Endodermal cell (in vitro differentiated cells): ENCODE data around the gene CD59. TPM values are rescaled to one million over a fixed set of nuclear protein-coding genes. Genes with fewer than 3 reads are reported as not detected.
"Not testable (repeated sequence)": the region's sequence is repeated elsewhere in the genome, so short reads cannot be mapped to it uniquely, and the experiment has no call there.

Experiments used
- DNase-seq: peaks from one replicate; pipeline ENCODE4 v3.0.0-alpha.2; 2017
- H3K27ac ChIP-seq: 2 replicates; pipeline ENCODE4 v1.5.1; 2013; ENCODE audit warnings: mild to moderate bottlenecking, low read depth, low read length, moderate library complexity
- H3K27me3 ChIP-seq: 2 replicates; pipeline ENCODE4 v1.6.1; 2013; ENCODE audit warnings: mild to moderate bottlenecking, low read length, moderate library complexity; ENCODE audit not compliant: insufficient read depth, control insufficient read depth, poor library complexity, severe bottlenecking
- H3K36me3 ChIP-seq: 2 replicates; pipeline ENCODE4 v1.7.0; 2013; ENCODE audit warnings: mild to moderate bottlenecking, low read length, moderate library complexity; ENCODE audit not compliant: control insufficient read depth, insufficient read depth
- H3K4me1 ChIP-seq: one replicate; pipeline ENCODE4 v1.7.0; 2013; ENCODE audit warnings: low read length; ENCODE audit not compliant: control insufficient read depth, insufficient read depth
- H3K4me3 ChIP-seq: 2 replicates; pipeline ENCODE4 v1.5.1; 2013; ENCODE audit warnings: mild to moderate bottlenecking, low read length, moderate library complexity
- H3K9ac ChIP-seq: 2 replicates; pipeline ENCODE4 v1.6.1; 2013; ENCODE audit warnings: mild to moderate bottlenecking, low read length, moderate library complexity; ENCODE audit not compliant: poor library complexity, severe bottlenecking; ENCODE audit errors: extremely low read depth
- H3K9me3 ChIP-seq: 2 replicates; pipeline ENCODE4 v1.6.1; 2013; ENCODE audit warnings: mild to moderate bottlenecking, low read length, moderate library complexity; ENCODE audit not compliant: control insufficient read depth
- H3K27ac Mint-ChIP-seq: 2 replicates; pipeline ENCODE4 v1.8.0; 2020; ENCODE audit warnings: mixed read lengths
- H3K27me3 Mint-ChIP-seq: 2 replicates; pipeline ENCODE4 v1.8.0; 2021; ENCODE audit warnings: mild to moderate bottlenecking, mixed read lengths; ENCODE audit not compliant: insufficient read depth
- H3K36me3 Mint-ChIP-seq: 2 replicates; pipeline ENCODE4 v1.8.0; 2020; ENCODE audit warnings: low read depth, mixed read lengths
- H3K4me1 Mint-ChIP-seq: 2 replicates; pipeline ENCODE4 v1.8.0; 2020; ENCODE audit warnings: mixed read lengths
- H3K4me3 Mint-ChIP-seq: 2 replicates; pipeline ENCODE4 v1.8.0; 2020; ENCODE audit warnings: mild to moderate bottlenecking, moderate library complexity, mixed read lengths
- H3K9me3 Mint-ChIP-seq: 2 replicates; pipeline ENCODE4 v1.8.0; 2020; ENCODE audit warnings: mild to moderate bottlenecking, mixed read lengths
- WGBS, 2 experiments: methylation state at CpG; one replicate each; pipeline versions ENCODE4 v1.1.5 to v1.1.7; 2013; ENCODE audit warnings: missing lambda C conversion rate in 2 of 2, mixed read lengths in 1 of 2; ENCODE audit not compliant: insufficient coverage in 1 of 2, insufficient read length in 1 of 2; 5-methylcytosine and 5-hydroxymethylcytosine counted together
- total RNA-seq, 2 donors: library from RNA; stranded (reverse); fragmentation: NEBNext Ultra II Directional in 1 of 2; extraction: Animal tissue kit (Norgen Biotek cat#: 25700) in 1 of 2; gene quantifications; 2 replicates in 1 of 2; 3 replicates in 1 of 2; pipeline ENCODE4 v1.2.1, GENCODE V29; 2021
- TF ChIP-seq, protein P1 (sequence below): fragments of 200-600 bp; sonication (generic); conservative IDR thresholded peaks from 2 replicates; pipeline ENCODE4 v1.5.0; 2021; ENCODE audit warnings: antibody characterized with exemption, mild to moderate bottlenecking

The CD59 gene
- total RNA-seq, 2 donors from 2014 or later: 111 to 142 TPM

- H3K36me3 ChIP-seq: no peaks in the 10 kb centered on the region
- Mint-ChIP-seq H3K9me3 (peaks cover 12% of the 10 kb centered on the region), H3K27ac (no peak overlapping the region), H3K27me3 (peaks cover 8% of the 10 kb centered on the region), H3K36me3 (no peaks in the 10 kb centered on the region), H3K4me3 (no peak overlapping the region), H3K4me1 (peaks cover 21% of the 10 kb centered on the region)
- peaks cover 6% of the 10 kb centered on the region for H3K4me1 ChIP-seq
- no peaks in the 10 kb centered on the region for H3K27me3 ChIP-seq
- TF ChIP-seq, protein P1, sequence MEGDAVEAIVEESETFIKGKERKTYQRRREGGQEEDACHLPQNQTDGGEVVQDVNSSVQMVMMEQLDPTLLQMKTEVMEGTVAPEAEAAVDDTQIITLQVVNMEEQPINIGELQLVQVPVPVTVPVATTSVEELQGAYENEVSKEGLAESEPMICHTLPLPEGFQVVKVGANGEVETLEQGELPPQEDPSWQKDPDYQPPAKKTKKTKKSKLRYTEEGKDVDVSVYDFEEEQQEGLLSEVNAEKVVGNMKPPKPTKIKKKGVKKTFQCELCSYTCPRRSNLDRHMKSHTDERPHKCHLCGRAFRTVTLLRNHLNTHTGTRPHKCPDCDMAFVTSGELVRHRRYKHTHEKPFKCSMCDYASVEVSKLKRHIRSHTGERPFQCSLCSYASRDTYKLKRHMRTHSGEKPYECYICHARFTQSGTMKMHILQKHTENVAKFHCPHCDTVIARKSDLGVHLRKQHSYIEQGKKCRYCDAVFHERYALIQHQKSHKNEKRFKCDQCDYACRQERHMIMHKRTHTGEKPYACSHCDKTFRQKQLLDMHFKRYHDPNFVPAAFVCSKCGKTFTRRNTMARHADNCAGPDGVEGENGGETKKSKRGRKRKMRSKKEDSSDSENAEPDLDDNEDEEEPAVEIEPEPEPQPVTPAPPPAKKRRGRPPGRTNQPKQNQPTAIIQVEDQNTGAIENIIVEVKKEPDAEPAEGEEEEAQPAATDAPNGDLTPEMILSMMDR: no peak
- H3K9me3 ChIP-seq: no peaks in the 10 kb centered on the region
- DNase-seq: peak; percentile 26
- 86 to 93% methylated on average over 1 to 3 of the region's 3 CpGs for WGBS, 2 experiments
- no peak overlapping the region for H3K4me3 ChIP-seq
- no peak overlapping the region for H3K9ac ChIP-seq
- H3K27ac ChIP-seq: no peak overlapping the region
Measured at GRCh38 chr11:33682019-33682418, 54.2 kb downstream of the CD59 start.

GRCh38 chr11:33678616-33679015 lies 57.6 kb downstream of the CD59 start:
- peaks cover 15% of the 10 kb centered on the region for H3K4me1 Mint-ChIP-seq
- H3K9me3 ChIP-seq, DNase-seq, H3K9ac ChIP-seq, H3K36me3 ChIP-seq, H3K27me3 ChIP-seq, H3K4me1 ChIP-seq, H3K27ac Mint-ChIP-seq, H3K36me3 Mint-ChIP-seq, H3K4me3 ChIP-seq, H3K27me3 Mint-ChIP-seq, H3K27ac ChIP-seq, H3K4me3 Mint-ChIP-seq: not testable (repeated sequence)
- WGBS, 2 experiments: 78 to 100% methylated on average over 1 of the region's 1 CpG
- H3K9me3 Mint-ChIP-seq: peaks cover 12% of the 10 kb centered on the region

DNA sequence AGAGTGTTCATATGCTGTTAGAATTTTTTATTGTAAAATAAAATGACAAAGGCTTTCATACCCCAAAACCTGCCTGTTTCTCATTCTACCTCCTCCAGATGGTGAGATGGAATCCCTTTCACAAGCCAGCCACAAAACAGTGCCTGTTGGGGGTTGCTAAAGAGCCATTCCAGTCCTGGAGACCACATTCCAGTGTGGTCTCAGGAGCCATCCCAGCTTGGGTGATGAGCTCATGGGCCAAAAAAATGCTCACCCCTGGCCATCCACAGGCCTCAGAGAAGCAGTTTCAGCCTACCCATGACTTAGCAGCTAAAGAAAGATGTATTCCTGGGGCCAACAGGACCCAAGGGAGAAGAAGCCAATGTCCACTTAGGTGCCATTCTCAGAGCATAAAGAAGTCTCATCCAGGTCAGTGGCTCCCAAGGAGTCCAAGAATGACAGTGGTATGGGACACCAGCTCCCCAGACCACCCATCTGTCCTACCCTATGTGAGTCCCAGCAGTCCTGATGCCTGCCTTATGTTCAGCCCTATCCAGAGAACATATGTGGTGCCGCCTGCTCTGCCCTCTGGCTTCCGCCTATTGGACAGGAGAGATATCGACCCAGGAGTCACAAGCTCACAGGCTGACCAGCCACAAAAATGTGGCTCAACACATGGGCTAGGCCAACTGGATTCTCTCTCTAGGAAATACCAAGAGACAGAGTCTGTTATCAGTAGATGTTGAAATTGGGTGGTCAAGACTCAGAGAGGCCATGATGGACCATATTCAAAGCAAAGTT lies 62.0 kb downstream of the CD59 start:
- H3K27me3 ChIP-seq: no peaks in the 10 kb centered on the region
- Mint-ChIP-seq H3K9me3 (peaks cover 12% of the 10 kb centered on the region), H3K4me3 (no peak overlapping the region), H3K4me1 (no peaks in the 10 kb centered on the region), H3K27me3 (peaks cover 8% of the 10 kb centered on the region), H3K27ac (no peak overlapping the region), H3K36me3 (no peaks in the 10 kb centered on the region)
- H3K4me1 ChIP-seq: no peaks in the 10 kb centered on the region
- no peak overlapping the region for H3K4me3 ChIP-seq
- H3K9me3 ChIP-seq: no peaks in the 10 kb centered on the region
- H3K9ac ChIP-seq: no peak overlapping the region
- 95 to 100% methylated on average over 3 of the region's 3 CpGs for WGBS, 2 experiments
- no peaks in the 10 kb centered on the region for H3K36me3 ChIP-seq
- peak; percentile 31 for DNase-seq
- TF ChIP-seq, protein P1: no peak
- H3K27ac ChIP-seq: no peak overlapping the region
